ENCODE measurements around the gene OR13C9.
"Not testable (repeated sequence)": the region's sequence is repeated elsewhere in the genome, so short reads cannot be mapped to it uniquely, and the experiment has no call there.

Gene OR13C9, protein sequence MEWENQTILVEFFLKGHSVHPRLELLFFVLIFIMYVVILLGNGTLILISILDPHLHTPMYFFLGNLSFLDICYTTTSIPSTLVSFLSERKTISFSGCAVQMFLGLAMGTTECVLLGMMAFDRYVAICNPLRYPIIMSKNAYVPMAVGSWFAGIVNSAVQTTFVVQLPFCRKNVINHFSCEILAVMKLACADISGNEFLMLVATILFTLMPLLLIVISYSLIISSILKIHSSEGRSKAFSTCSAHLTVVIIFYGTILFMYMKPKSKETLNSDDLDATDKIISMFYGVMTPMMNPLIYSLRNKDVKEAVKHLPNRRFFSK

DNA sequence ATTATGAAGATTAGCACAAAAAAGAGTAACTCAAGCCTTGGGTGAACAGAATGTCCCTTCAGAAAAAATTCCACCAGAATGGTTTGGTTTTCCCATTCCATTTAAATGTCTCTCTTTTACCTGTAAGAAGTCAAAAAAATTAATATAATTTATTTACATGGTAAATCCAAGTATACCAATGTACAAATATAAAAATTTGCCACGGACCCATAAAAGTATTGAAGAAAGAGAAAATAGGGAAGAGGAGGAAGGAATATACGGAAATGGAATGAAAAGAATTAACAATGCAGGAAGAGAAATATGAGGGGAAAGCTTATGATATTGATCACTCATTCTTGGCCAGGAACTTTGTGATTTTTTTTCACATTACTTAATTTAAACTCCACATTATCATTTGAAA is at the start of gene OR13C9:
Gene OR13C9 (minus strand): TSS at position 101 of the 400 bp plus-strand sequence. CDS start 0 bp downstream, at position 101.
- no peak for DNase-seq (ENCODE audit: low read depth, low spot score)
- no peak within 1 kb of the TSS for H3K27ac ChIP-seq

DNA sequence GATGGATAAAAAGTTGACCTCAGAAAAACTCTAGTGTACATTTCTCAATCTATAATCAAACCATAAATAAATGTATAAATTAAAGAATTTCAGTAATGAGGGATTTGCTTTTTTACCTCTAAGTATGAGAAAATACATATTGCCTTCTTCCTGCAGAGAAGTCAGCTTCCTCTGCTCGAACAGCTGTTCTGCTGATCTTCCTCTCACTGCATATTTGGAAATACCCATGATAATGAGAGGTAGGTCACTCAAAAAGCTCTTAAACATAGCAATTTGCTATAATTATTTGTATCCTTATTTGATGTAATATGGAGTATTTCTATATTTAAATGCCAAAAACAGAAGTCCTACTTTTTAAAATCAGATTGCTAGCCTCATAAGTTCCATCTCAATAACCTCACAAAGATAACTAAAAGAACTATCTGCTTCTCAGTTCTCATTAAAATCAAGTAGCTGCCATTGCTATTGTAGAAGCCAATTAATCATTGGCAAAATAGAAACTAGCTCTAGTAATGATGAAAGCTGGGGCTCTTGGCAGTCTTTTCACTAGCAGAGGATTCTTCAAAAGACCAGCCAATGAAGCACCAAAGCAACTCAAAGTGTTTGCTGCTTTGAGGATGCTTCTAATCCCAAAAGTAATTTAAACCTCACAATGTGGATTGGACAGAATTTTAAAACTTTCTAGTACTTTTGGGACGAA is 40.6 kb upstream of the OR13C9 start:
- DNase-seq (ENCODE audit: low read depth, low spot score), result no peak

DNA sequence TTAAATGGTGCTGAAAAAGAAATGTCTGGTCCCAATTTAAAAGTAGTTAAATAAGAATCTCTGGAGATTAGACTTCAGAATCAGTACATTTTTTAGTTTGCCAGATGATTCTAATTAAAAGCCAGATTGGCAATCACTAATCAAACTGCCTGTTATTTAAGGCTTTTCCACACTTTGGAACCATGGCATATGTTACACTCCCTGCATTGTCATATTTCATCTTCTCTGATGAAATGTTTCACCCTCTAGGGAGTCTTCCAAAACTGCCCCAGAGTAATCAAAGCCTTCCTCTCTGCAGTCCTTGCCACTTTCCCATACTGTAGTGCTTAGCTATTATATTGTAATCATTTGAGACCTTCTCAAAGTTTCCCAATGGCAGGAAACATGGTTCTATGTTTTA is 17.5 kb upstream of the OR13C9 start:
- no peak for DNase-seq (ENCODE audit: low read depth, low spot score)
- H3K27ac ChIP-seq, result no peak overlapping the region

More for the DNA sequence above, 40.6 kb upstream of the OR13C9 start:
- no peak overlapping the region for H3K27ac ChIP-seq

DNA sequence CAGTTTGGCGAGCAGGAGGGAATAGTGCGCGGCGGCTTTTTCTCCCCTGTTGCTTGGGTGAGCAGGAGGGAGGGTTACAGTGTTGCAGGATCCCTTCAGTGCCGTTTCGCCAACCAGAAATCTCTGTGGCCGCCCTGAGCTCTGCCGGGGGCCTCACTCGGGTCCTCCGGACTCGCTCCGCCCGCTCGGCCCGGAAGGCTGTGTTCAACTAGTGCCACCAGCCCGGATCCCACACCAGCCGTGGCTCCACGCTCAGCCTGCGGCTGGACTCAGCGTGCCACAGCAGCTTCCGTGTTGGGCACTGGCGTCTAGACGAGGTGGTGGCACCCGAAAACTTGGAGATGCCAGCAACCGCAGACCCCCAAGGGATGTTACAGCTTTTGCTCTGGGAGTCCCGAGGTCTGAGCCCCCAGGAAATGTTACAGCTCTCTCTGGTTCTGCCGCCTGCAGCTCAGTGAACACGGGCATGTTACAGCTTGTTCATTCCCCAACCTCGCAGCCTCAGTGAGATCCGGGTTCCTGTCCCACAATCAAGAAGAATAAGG is 16.0 kb upstream of the OR13C9 start:
- no peak overlapping the region for H3K27ac ChIP-seq
- DNase-seq (ENCODE audit: low read depth, low spot score), result no peak

DNA sequence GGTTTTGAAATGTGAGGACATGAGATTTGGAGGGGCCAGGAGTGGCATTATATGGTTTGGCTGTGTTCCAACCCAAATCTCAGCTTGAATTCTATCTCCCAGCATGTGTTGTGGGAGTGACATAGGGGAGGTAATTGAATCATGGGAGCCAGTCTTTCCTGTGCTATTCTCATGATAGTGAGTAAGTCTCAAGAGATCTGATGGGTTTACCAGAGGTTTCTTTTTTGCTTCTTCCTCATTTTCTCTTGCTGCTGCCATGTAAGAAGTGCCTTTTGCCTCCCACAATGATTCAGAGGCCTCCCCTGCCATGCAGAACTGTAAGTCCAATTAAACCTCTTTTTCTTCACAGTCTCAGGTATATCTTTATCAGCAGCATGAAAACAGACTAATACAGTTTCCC is 8.0 kb upstream of the OR13C9 start:
- not testable (repeated sequence) for H3K27ac ChIP-seq; DNase-seq (ENCODE audit: low read depth, low spot score)

DNA sequence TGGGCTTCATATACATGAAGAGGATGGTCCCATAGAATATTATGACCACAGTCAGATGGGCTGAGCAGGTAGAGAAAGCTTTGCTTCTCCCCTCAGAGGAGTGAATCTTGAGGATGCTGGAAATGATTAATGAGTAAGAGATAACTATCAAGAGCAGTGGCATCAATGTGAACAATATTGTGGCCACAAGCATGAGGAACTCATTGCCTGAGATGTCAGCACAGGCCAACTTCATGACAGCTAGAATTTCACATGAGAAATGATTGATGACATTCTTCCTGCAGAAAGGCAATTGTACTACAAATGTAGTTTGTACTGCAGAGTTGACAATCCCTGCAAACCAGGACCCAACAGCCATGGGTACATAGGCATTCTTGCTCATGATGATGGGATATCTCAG is 586 bp downstream of the OR13C9 start:
- no peak for DNase-seq (ENCODE audit: low read depth, low spot score)

DNA sequence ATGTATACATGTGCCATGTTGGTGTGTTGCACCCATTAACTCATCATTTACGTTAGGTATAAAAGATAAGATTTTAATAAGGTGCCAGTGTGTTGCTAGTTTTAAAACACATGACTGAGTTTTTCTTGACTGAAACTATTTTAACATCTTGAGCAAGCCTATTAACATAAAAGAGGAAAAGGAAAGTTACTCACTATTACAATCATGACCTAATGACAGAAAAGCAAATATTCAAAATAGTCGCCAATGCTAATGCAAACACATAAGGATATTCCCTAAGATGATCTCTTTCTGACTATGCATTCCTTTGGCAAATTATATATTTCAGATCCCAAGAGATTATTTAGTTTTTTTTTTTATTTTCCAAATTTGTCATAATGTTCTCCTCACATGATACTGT is 6.8 kb downstream of the OR13C9 start:
- DNase-seq (ENCODE audit: low read depth, low spot score), result no peak
- H3K27ac ChIP-seq, result no peak overlapping the region

More for the DNA sequence above, 586 bp downstream of the OR13C9 start:
- H3K27ac ChIP-seq, result no peak overlapping the region

DNA sequence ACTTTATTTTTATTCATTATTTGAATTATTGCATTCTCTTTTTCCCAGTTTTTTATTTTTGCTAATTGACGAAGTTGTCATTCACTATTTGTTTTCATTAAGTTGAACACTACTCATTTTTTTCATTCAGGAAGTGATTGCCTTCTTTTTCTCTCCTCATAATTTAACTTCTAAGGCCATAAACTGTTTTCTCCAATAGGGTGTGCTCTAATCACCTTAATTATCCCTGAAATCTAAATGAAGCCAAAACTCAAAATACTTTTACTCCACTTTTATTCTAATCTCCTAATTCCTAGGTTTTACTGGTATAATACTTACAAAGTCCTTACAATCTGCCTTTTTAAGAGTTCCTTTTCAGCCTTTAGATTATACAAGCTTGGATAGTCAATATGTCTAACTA is 9.7 kb downstream of the OR13C9 start:
- no peak for DNase-seq (ENCODE audit: low read depth, low spot score)
- H3K27ac ChIP-seq, result no peak overlapping the region

DNA sequence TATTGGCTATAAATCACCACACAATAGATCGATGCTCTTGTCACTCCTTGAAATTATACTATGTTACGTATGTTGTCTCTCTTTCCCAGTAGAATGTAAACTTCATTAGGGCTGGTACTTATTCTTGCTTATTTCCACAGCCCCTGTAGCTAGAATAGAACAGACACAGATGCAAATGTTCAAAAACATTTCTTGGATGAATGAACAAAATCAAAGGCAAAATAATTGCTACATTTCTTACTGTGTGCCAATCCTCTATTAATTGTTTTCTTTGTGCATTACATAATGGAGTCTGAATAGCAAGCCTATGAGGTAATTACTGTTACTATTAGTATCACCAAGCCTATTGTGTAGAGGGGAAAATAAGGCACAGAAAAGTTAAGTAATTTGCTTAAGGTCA is 11.9 kb downstream of the OR13C9 start:
- DNase-seq (ENCODE audit: low read depth, low spot score), result no peak
- H3K27ac ChIP-seq, result no peak overlapping the region

DNA sequence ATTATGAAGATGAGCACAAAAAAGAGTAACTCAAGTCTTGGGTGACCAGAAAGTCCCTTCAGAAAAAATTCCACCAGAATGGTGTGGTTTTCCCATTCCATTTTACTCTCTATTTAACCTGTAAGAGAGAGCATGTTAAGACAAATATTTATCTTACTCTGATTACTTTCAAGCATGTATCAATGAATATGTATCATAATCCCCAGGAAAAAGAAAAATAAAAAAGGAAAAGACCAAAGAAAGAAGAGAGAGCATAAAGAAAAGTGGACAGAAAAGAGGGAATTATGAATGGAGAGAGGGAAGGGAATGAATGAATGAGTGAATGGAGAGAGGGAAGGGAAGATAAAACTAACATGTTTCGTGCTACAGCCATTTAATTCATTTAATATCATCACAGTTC is 12.5 kb downstream of the OR13C9 start, which contains the start of gene OR13C2:
Gene OR13C2 (minus strand): TSS at position 101 of the 400 bp plus-strand sequence. CDS start 0 bp downstream, at position 101.
- DNase-seq (ENCODE audit: low read depth, low spot score); H3K27ac ChIP-seq: not testable (repeated sequence)

DNA sequence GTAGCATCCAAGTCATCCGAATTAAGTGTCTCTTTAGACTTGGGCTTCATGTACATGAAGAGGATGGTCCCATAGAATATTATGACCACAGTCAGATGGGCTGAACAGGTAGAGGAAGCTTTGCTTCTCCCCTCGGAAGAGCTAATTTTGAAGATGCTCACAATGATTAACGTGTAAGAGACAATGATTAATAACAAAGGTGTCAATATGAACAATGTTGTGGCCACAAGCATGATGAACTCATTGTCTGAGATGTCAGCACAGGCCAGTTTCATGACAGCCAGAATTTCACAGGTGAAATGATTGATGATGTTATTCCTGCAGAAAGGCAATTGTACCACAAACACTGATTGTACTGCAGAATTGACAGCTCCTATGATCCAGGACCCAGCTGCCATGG is 13.2 kb downstream of the OR13C9 start:
- H3K27ac ChIP-seq, result no peak overlapping the region
- no peak for DNase-seq (ENCODE audit: low read depth, low spot score)

DNA sequence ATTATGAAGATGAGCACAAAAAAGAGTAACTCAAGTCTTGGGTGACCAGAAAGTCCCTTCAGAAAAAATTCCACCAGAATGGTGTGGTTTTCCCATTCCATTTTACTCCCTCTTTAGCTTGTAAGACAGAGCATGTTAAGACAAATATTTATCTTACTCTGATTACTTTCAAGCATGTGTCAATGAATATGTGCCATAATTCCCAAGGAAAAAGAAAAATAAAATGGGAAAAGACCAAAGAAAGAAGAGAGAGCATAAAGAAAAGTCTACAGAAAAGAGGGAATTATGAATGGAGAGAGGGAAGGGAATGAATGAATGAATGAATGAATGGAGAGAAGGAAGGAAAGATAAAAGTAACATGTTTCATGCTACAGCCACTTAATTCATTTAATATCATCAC is 18.7 kb downstream of the OR13C9 start, which contains the start of gene OR13C5:
Gene OR13C5 (minus strand): TSS at position 101 of the 400 bp plus-strand sequence. CDS start 0 bp downstream, at position 101.
- DNase-seq (ENCODE audit: low read depth, low spot score); H3K27ac ChIP-seq: not testable (repeated sequence)

DNA sequence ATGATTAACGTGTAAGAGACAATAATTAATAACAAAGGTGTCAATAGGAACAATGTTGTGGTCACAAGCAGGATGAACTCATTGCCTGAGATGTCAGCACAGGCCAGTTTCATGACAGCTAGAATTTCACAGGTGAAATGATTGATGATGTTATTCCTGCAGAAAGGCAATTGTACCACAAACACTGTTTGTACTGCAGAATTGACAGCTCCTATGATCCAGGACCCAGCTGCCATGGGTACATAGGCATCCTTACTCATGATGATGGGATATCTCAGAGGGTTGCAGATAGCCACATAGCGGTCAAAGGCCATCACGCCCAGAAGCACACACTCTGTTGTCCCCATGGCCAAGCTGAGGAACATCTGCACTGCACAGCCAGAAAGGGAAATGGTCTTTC is 19.3 kb downstream of the OR13C9 start:
- H3K27ac ChIP-seq; DNase-seq (ENCODE audit: low read depth, low spot score): not testable (repeated sequence)

DNA sequence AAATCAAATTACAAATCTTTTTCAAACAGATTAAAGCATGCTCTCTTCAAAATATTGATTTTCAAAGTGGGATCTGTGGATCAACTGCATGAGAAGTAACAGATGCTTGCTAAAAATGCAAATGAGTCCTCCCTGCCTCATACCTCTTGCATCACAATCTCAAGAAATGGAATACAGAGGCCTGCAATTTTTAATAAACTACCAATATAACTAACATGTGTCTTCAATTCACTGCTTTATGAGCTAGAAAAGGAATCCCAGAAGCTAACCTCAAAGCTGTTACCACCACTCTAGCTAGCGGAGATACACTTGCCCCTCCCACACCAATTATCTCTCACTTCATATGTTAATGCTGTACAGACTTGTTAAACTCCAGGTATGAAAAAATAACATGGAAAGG is 28.4 kb downstream of the OR13C9 start:
- no peak for DNase-seq (ENCODE audit: low read depth, low spot score)
- no peak overlapping the region for H3K27ac ChIP-seq

DNA sequence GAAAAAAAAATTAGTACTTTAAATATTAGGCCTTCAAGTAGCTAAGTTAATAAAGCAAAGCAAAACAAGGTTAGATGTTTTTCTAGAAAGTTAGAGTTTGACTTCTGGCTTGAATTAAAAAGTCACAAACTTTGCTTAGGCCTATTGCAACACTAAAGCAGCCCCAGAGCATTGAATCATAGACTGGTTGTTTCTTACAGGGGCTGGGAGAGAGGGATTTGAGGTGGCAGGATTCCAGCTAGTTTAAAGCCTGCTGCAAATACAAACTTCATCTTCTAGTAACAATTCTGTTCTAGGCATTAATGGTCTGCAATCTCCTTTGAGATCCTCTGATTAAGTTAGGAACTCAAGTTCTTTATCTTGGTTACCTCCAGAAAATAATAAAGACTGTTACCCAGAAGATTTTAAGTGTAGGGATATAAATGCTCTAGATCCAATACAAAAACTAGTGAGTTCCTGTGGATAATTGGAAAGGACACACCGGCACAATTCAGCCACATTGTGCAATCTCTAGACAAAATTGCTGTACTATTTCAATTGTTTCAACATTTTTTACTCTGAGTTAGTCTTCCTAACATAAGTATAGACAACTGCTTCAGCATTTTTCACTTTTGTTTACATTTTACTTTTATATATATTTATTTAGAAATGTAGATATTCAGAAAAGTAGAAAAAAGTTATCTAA is 31.4 kb downstream of the OR13C9 start:
- no peak overlapping the region for H3K27ac ChIP-seq
- no peak for DNase-seq (ENCODE audit: low read depth, low spot score)

DNA sequence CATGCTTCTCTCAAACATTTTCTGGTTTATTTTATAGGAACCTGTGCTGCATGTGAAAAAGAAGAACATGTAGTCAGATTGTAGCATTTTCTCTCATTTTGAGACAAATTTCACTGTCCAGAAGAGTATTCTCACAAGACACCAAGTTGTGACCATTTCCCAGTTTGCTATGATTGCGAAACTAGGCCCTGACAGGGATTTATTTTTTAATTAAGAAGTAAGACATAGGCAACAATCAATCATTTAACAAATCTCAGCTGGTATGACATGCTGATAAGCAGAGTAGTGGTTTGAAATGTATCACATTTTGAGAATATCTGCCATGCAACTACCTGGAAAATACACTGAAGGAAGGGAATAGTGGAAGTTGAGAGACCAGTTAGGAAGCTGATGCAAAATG is 37.4 kb downstream of the OR13C9 start:
- H3K27ac ChIP-seq, result no peak overlapping the region
- DNase-seq (ENCODE audit: low read depth, low spot score), result no peak

DNA sequence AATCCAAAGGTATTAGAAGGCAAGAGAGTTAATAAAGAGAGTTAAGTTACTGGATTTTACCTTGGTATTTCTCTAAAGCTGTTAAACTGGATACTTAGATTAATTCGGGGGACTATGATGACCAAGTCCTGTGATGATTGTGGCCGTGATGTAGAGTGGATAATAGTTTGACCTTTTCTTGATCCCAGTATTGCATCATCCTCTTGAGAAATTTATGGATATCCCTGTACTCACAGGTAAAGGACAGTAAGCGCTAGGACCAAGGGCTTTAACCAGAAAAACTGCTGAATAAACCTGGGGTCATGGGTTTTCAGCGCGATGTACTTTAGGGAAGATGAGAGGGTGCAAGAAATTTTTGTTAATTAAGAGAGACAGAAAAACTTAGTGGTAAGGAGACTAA is 40.7 kb downstream of the OR13C9 start:
- H3K27ac ChIP-seq, result no peak overlapping the region
- no peak for DNase-seq (ENCODE audit: low read depth, low spot score)

DNA sequence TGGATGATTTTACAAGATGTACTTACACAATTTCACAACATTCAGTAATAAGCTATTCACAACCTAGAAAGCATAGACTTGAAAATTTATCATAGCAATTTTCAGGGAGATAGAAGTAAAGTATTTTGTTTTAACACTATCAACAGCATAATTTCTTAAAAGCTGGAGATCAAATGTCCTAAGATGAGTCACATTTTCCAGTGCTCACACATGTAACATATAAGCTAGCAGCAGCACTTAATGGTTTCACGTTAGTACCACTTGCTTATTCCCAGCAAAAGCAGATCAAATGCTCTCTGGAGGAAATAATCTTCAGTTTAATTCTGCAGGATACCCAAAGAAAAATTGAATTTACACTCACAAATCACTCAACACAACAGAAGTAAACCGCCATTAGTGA is 42.5 kb downstream of the OR13C9 start:
- no peak overlapping the region for H3K27ac ChIP-seq
- DNase-seq (ENCODE audit: low read depth, low spot score), result no peak

DNA sequence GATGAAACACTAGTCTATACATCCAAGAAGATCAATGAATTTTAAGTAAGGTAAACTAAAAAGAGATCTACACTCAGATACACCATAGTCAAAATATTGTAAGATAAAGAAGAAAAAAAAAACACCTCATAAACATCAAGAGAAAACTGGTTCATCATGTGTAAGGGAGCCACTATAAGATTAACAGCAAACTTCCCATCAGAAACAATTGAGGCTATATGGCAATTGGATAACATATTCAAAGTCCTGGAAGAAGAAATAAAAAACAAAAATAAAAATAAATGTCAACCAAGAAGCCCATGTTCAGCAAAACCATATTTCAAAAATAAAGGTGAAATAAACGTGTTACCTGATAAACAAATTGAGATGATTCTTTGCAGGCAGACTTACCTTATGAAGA is 45.4 kb downstream of the OR13C9 start:
- no peak for DNase-seq (ENCODE audit: low read depth, low spot score)
- H3K27ac ChIP-seq, result no peak overlapping the region

DNA sequence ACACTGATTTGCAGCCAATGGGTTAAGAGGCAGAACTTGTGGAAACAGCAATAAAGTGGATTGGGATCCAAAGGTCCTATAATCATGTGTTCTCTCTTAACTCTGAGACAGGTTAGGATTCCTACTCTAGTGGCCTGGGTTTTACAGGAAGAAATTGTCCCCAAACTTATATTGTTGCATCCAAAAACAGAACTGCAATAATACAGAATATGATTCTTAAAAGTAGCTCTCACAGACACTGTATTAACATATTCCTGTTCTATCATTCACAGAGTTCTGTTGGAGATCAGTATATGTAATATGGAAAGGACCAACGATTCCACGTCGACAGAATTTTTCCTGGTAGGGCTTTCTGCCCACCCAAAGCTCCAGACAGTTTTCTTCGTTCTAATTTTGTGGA is 49.1 kb downstream of the OR13C9 start, which contains the start of gene OR13C8:
Gene OR13C8 (plus strand): TSS at position 301 of the 400 bp plus-strand sequence. CDS start 0 bp downstream, at position 301.
- DNase-seq (ENCODE audit: low read depth, low spot score), result no peak

More for the DNA sequence above, 49.1 kb downstream of the OR13C9 start, which contains the start of gene OR13C8:
- no peak within 1 kb of the TSS for H3K27ac ChIP-seq
